HTERT RPE-1 (cell line): ENCODE data around the gene SDR42E2.
"Not testable (repeated sequence)": the region's sequence is repeated elsewhere in the genome, so short reads cannot be mapped to it uniquely, and the experiment has no call there.

Source experiments
- in situ Hi-C: fragments of 300-500 bp; cut with MboI; formaldehyde crosslinking; loops from 4 replicates; pipeline ENCODE4 v1.14.3; 2020; ENCODE audit warnings: low sequenced_read_pairs

SDR42E2 gene

DNA sequence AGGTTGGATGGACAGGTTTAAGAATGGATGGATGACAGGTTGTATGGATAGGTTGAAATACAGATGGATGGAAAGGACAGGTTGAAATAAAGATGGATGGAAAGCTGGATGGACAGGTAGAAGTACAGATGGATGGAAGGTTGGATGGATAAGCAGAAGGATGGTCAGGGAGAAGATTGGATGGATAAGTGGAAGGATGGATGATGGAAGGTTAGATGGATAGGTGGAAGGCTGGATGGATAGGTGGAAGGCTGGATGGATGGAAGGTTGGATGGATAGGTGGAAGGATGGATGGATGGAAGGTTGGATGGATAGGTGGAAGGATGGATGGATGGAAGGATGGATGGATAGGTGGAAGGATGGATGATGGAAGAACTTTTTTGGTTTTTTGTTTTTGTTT lies 905 bp upstream of the SDR42E2 start:
- in situ Hi-C loops: no loop called here

GRCh38 chr16:22162656-22163009 lies 327 bp downstream of the SDR42E2 start:
- in situ Hi-C loops: no loop called here

DNA sequence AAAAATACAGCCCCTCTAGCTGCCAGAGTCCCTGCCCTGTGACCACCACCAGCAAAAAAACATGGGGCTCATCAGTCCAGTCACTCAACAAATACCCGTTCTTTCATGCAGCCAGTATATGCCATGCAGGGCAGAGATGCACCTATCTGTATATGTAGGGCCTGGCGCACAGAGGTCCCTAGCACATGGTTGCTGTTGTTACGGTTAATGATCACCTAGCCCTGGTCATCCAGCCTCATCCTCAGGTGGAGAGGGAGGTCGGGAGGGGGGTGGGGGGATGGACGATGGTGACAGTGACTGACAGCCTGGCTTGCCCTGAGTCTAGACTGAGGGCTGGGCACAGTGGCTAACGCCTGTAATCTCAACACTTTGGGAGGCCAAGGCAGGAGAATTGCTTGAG lies 1.5 kb downstream of the SDR42E2 start:
- in situ Hi-C loops: no loop called here

DNA sequence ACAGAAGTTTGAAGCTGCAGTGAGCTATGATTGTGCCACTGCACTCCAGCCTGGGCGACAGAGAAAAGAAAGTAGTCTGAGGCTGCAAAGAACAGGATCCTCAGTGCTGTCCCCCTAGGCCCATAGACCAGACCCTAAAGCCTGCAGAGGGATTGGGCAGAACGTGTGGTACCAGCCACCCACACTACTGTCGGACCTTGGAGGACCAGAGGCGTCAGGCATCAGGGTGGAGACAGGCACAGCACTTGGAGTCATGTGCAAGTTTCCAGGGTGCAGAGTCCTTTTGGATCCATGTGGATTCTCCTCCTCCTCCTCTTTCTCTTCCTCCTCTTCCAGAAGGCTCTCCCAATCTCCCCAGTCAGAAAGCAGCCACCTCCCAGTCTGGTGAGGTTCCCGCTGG lies 2.2 kb downstream of the SDR42E2 start:
- in situ Hi-C loops: no loop called here

DNA sequence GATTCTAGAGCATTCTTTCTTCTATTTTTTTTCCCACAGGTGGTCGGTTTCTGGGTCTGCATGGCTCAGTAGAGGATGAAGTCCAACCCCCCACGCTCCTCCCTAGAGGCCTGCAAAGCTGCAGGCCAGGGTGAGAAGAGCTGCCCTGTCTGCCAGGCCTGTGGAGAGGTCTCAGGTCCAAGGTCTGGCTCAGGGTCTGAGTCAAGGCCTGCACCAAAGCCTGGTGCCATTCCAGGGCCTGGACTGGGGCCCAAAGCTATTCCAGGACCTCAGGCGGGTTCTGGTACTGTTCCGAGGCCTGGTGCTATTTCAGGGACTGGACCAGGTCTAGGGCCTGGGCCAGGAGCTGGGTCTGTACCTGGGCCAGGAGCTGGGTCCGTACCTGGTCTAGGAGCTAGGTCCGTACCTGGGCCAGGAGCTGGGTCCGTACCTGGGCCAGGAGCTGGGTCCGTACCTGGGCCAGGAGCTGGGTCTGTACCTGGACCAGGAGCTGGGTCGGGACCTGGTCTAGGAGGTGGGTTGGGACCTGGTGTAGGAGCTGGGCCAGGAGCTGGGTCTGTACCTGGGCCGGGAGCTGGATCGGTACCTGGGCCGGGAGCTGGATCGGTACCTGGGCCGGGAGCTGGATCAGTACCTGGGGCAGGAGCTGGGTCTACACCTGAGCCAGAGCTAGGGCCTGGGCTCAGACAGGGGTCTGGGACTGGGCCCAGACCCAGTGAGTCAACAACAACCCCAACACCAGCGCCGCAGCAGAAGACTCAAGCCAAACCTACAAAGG lies 3.4 kb downstream of the SDR42E2 start:
- in situ Hi-C loops: no loop called here

DNA sequence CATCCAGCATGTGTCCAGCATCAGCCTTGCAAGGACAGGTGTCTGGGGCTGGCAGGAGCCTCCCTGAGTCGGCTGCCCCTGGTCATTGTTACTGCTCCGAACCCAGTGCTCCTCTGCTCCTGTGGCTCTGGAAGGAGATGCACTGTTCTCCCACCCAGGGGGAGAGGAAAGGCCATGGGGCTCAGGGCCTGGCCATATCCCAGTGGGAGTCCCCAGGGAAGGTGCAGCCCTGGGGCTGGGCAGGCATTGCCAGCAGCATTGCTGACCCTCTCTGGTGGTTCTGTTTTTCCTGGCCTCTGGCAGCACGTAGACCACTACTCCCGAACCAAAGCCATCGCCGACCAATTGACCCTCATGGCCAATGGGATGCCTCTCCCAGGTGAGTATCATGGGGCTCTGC lies 9.6 kb downstream of the SDR42E2 start:
- in situ Hi-C loops: no loop called here

DNA sequence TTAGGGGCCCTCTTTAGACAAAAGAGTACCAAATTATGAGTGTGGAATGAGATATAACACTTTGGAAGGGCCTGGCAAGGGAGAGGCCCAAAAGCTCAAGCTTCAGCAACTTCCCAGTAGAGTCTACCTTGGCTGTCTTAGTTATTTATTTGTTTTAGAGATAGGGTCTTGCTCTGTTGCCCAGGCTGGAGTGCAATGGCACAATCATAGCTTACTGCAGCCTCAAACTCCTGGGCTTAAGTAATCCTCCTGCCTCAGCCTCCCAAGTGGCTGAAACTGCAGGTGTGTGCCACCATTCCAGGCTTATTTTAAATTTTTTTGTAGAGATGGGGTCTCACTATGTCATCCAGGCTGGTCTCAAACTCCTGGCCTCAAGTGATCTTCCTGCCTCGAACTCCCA lies 10.3 kb downstream of the SDR42E2 start:
- in situ Hi-C loops: not testable (repeated sequence)

- in situ Hi-C loops: no loop called here
Observed at GRCh38 chr16:22174642-22175041, 12.3 kb downstream of the SDR42E2 start.

DNA sequence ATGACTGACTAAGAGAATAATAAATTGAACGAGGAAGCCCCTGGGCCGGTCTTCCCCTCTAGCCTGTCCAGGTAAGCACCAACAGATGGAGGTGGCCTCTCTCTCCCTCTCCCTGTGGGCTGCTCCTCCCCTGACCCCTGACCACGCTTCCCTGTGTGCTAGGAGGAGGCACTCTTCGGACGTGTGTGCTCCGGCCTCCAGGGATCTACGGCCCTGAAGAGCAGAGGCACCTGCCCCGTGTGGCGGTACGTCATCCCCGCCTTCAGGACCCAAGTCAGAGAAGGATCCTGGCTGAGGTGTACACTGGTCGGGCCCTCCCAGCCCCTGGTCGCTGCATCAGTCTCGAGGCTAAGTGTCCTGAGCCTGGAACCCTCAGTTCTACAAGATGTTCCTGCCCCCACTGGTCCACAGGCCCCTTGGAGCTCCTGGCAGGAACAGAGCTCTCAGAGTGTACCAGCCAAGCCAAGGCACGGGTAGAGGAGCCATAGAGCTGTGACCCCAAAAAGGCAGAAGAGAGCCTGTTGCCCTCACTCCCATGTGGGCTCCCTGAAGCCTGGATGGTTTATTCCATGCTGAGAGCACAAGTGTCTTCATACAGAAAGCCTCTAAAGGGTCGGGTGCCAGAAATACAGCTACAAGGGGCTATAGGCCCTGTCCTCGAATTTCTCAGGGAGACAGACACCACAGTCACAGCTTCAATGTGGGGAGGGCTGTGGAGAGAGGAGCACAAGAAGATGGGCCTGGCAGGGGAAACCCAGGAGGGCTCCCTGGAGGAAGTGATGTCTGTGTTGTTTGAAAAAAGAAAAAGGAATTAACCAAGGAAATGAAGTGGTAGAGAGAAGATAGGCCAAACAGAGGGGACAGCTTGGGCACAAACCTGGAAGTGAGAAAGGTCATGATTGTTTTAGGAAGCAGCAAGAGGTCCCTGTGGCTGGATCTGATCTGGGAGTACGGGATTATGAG lies 15.9 kb downstream of the SDR42E2 start:
- in situ Hi-C loops: no loop called here

GRCh38 chr16:22181426-22181825 lies 19.1 kb downstream of the SDR42E2 start:
- in situ Hi-C loops: no loop called here

DNA sequence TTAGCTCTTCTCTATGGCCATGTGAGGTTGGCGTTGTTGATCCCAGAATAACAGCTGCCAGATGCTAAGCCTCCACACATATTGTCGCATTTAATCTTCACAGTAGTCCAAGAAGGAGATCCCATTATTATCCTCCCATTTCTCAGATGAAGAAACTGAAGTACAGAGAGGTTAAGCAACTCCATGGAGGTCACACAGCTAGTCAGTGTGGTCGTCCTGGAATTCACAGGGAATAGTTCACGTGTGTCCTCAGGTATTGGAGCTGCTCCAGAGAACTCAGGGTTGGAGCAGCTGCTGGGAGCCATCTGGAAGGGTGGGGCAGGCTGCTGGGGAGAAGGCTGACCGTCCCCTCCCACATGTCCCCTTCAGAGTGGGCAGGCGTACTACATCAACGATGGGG lies 19.5 kb downstream of the SDR42E2 start:
- in situ Hi-C loops: no loop called here

DNA sequence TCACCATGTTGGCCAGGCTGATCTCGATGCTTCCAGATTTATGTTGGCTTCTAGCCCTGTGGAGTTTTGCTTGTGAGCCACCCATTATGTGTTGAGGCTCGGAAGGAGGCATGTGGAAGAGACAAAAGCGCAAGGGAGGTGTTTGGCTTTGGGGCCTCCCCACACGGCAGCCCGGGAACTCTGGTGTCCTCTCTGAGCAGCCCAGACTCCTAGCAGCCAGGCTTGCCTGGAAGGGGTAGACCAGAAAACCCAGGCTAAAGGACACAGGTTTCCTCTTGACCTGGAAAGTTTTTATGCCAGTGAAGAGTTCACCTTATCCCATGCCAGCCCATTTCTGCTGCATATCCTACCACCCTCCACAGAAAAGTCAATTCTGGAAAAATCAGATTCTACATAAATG lies 21.0 kb downstream of the SDR42E2 start:
- in situ Hi-C loops: no loop called here

GRCh38 chr16:22183901-22184614 lies 21.8 kb downstream of the SDR42E2 start:
- in situ Hi-C loops: no loop called here

- in situ Hi-C loops: no loop called here
Observed at GRCh38 chr16:22184615-22184968, 22.3 kb downstream of the SDR42E2 start.

GRCh38 chr16:22186517-22186916 lies 24.2 kb downstream of the SDR42E2 start:
- in situ Hi-C loops: no loop called here

DNA sequence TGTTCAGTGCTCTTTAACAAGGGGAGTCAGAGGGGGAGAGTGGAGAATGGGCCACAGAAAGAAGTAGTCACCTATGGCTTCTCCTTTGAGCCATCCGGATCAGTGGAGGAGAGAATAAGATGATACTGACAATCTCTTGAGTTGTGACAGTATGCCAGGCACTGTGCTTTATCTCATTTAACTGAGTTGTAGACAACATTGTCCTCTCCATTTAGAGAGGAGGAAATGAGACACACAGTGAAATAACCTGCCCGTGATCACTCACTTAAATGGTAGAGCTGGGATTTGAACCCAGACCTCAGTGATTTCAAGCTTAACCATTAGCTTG lies 25.9 kb downstream of the SDR42E2 start:
- in situ Hi-C loops: no loop called here

GRCh38 chr16:22188595-22189442 lies 26.5 kb downstream of the SDR42E2 start:
- in situ Hi-C loops: no loop called here

DNA sequence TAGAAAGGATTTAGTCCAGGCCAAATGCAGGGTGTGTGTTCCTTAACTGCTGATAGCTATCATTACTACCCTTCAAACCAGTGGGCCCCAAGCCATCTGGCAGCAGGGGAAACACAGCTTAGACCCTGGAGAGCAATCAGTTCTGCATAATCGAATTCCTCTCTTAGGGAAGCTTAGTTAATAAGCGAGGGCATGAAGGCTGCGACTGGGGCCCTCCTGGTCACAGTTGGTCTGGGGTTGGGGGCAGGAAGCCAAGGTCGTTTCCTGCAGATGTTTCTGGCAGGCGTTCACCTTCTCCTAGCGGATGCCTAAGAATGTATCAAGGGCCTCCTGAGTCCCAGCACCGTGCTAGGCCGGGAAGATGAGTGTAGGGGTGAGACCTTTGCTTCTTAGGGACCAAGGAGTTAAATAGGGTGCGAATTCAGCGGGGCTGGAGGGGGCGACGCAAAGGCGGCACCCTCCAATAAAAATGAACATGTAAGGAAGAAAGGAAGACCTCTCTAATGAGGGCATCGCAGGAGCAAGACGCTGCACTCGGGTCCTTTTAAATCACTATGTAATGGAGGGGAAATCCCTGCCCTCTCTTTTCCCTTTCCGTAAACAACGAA lies 27.3 kb downstream of the SDR42E2 start:
- in situ Hi-C loops: no loop called here

DNA sequence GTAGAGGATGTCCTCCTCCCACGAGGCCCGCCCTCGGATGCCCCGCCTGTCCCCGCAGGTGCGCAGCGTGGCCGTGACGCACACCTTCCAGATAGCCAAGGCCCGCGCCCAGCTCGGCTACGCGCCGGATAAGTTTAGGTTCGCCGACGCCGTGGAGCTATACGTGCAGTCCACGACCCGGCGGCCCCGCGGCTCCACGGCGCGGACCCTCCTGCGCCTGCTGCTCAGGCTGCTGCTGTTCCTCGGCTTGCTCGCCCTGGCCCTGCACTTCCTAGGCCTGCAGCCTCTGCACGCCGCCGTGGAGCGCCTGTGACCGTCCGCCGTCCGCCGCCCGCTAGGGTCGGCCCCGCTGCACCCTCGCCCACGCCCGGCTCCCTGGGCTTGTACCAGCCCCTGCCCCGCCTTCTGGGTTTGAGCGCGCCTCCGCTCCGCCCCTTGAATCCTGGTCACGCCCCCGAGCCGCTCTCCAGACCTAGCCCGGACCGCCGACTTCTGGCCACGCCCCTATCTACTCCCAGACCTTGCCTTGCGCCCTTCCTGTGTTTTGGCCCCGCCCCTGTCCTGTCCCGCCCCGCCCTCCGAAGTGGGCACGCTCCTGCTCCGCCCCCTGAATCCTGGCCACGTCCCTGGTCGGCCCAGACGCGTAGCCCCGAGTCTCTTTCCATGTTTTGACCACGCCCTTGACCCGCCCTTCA lies 27.9 kb downstream of the SDR42E2 start:
- in situ Hi-C loops: no loop called here
